Smooth muscle cell (in vitro differentiated cells): Measurements from ENCODE around the gene AUTS2. TPM values are rescaled to one million over a fixed set of nuclear protein-coding genes. Genes with fewer than 3 reads are reported as not detected.

Experiments
- DNase-seq: peaks from one replicate; lab custom pipeline; 2025; ENCODE audit not compliant: unreplicated experiment; lab: John Stamatoyannopoulos, UW
- H2AFZ ChIP-seq: fragments of 200-600 bp; sonication (generic); 2 replicates; pipeline ENCODE4 v1.6.0; 2016; ENCODE audit warnings: antibody characterized with exemption, low read depth, mild to moderate bottlenecking
- H3F3A ChIP-seq: fragments of 200-600 bp; sonication (generic); 2 replicates; pipeline ENCODE4 v1.6.0; 2017; ENCODE audit warnings: antibody characterized with exemption, low read depth
- H3K27ac ChIP-seq: fragments of 200-600 bp; sonication (generic); 2 replicates; pipeline ENCODE4 v1.5.1; 2016; ENCODE audit warnings: low read depth, mild to moderate bottlenecking
- H3K27me3 ChIP-seq: fragments of 200-600 bp; sonication (generic); 2 replicates; pipeline ENCODE4 v1.6.1; 2016; ENCODE audit warnings: low read depth, mild to moderate bottlenecking
- H3K36me3 ChIP-seq: fragments of 200-600 bp; sonication (generic); 2 replicates; pipeline ENCODE4 v1.5.1; 2016; ENCODE audit warnings: low read depth
- H3K4me1 ChIP-seq: fragments of 200-600 bp; sonication (generic); 2 replicates; pipeline ENCODE4 v1.5.1; 2016; ENCODE audit warnings: low read depth
- H3K4me2 ChIP-seq: fragments of 200-600 bp; sonication (generic); 2 replicates; pipeline ENCODE4 v1.6.0; 2016; ENCODE audit warnings: mild to moderate bottlenecking
- H3K4me3 ChIP-seq: fragments of 200-600 bp; sonication (generic); 2 replicates; pipeline ENCODE4 v1.5.1; 2016; ENCODE audit warnings: mild to moderate bottlenecking
- H3K79me2 ChIP-seq: fragments of 200-600 bp; sonication (generic); 2 replicates; pipeline ENCODE4 v1.6.0; 2016; ENCODE audit warnings: low read depth, mild to moderate bottlenecking
- H3K9ac ChIP-seq: fragments of 200-600 bp; sonication (generic); 2 replicates; pipeline ENCODE4 v1.6.0; 2016; ENCODE audit warnings: low read depth
- H3K9me3 ChIP-seq: fragments of 200-600 bp; sonication (generic); replicated peaks from 2 replicates; pipeline ENCODE4 v1.5.1; 2016; ENCODE audit warnings: low read depth
- H4K20me1 ChIP-seq: fragments of 200-600 bp; sonication (generic); 2 replicates; pipeline ENCODE4 v1.6.0; 2016; ENCODE audit warnings: low read depth
- CTCF ChIP-seq: fragments of 200-600 bp; sonication (generic); IDR thresholded peaks from 2 replicates; pipeline ENCODE4 v1.5.1; 2017; ENCODE audit warnings: borderline replicate concordance, mild to moderate bottlenecking, antibody characterized with exemption; ENCODE audit not compliant: insufficient read depth, poor library complexity, severe bottlenecking
- WGBS: methylation state at CpG from one replicate; pipeline ENCODE4 v1.1.7; 2016; ENCODE audit warnings: low lambda C conversion rate; 5-methylcytosine and 5-hydroxymethylcytosine counted together
- polyA plus RNA-seq: library from polyadenylated mRNA; unstranded; fragments of >200 nt; fragmentation: Nextera tagmentation; extraction: Ambion mirVana; gene quantifications from 2 replicates; pipeline ENCODE4 v1.2.1, GENCODE V29; 2016
- total RNA-seq: library from RNA; depleted of rRNA; stranded (reverse); fragments of >200 nt; gene quantifications from 2 replicates; pipeline ENCODE4 v1.2.3, GENCODE V29; 2014

AUTS2 gene
- total and polyA plus RNA-seq, 2 experiments from 2014 or later: 6.5 to 8.6 TPM

- Histone ChIP-seq H3K27ac (no peak overlapping the region), H3K79me2 (no peaks in the 10 kb centered on the region)
These were observed 258.7 kb downstream of the AUTS2 start for GRCh38 chr7:69857014-69857413.

GRCh38 chr7:69858471-69858870, 260.2 kb downstream of the AUTS2 start:
- WGBS: 59% methylated on average over 1 of the region's 1 CpG

More at GRCh38 chr7:69857014-69857413, 258.7 kb downstream of the AUTS2 start:
- Histone ChIP-seq H3K9ac (no peak overlapping the region), H3K36me3 (no peaks in the 10 kb centered on the region), H3K4me3 (no peak overlapping the region), H3K4me1 (no peaks in the 10 kb centered on the region), H3K4me2 (no peak overlapping the region), H3K27me3 (peaks cover 31% of the 10 kb centered on the region), H3K9me3 (no peaks in the 10 kb centered on the region), H2AFZ (no peak overlapping the region), H4K20me1 (peaks cover 61% of the 10 kb centered on the region), H3F3A (no peaks in the 10 kb centered on the region)
- WGBS: 90% methylated on average over 6 of the region's 6 CpGs
- TF ChIP-seq CTCF: no peak
- no peak for DNase-seq

GRCh38 chr7:69859342-69859741, 261.1 kb downstream of the AUTS2 start:
- DNase-seq: no peak
- no peak overlapping the region for H2AFZ ChIP-seq
- no peak overlapping the region for H3K4me2 ChIP-seq
- WGBS: 78% methylated on average over 1 of the region's 1 CpG
- no peaks in the 10 kb centered on the region for H3K9me3 ChIP-seq
- no peak for TF ChIP-seq CTCF
- H3F3A ChIP-seq: no peaks in the 10 kb centered on the region
- H3K4me3 ChIP-seq: no peak overlapping the region
- H3K4me1 ChIP-seq: no peaks in the 10 kb centered on the region
- H3K27me3 ChIP-seq: peaks cover 31% of the 10 kb centered on the region
- no peaks in the 10 kb centered on the region for H3K36me3 ChIP-seq
- H3K9ac ChIP-seq: no peak overlapping the region
- no peaks in the 10 kb centered on the region for H3K79me2 ChIP-seq
- peaks cover 55% of the 10 kb centered on the region for H4K20me1 ChIP-seq
- H3K27ac ChIP-seq: no peak overlapping the region

More at GRCh38 chr7:69858471-69858870, 260.2 kb downstream of the AUTS2 start:
- Histone ChIP-seq H3K4me1 (no peaks in the 10 kb centered on the region), H3F3A (no peaks in the 10 kb centered on the region), H3K9me3 (no peaks in the 10 kb centered on the region), H3K9ac (no peak overlapping the region), H3K27me3 (peaks cover 31% of the 10 kb centered on the region), H3K27ac (no peak overlapping the region), H3K4me3 (no peak overlapping the region), H4K20me1 (peaks cover 60% of the 10 kb centered on the region), H3K79me2 (no peaks in the 10 kb centered on the region), H3K4me2 (no peak overlapping the region), H2AFZ (no peak overlapping the region), H3K36me3 (no peaks in the 10 kb centered on the region)
- TF ChIP-seq CTCF: no peak
- no peak for DNase-seq

- Histone ChIP-seq H3K36me3 (no peaks in the 10 kb centered on the region), H3F3A (no peaks in the 10 kb centered on the region), H3K9ac (no peak overlapping the region), H3K27ac (no peak overlapping the region), H2AFZ (no peak overlapping the region), H3K4me2 (no peak overlapping the region), H3K9me3 (no peaks in the 10 kb centered on the region), H3K4me1 (no peaks in the 10 kb centered on the region), H3K4me3 (no peak overlapping the region), H3K79me2 (no peaks in the 10 kb centered on the region), H4K20me1 (peaks cover 45% of the 10 kb centered on the region), H3K27me3 (peaks cover 31% of the 10 kb centered on the region)
- WGBS: 94% methylated on average over 3 of the region's 3 CpGs
- no peak for TF ChIP-seq CTCF
- DNase-seq: no peak
These were observed 262.2 kb downstream of the AUTS2 start for GRCh38 chr7:69860486-69860885.
